Measurements from ENCODE around the gene SLC18A3.

Gene SLC18A3

GRCh38 chr10:49610114-49610457 lies at the start of gene SLC18A3:
TSS of gene SLC18A3 (plus strand) at chr10:49610310. CDS start at chr10:49610741, 431 bp downstream.
- DNase-seq: peak; percentile 65

DNA sequence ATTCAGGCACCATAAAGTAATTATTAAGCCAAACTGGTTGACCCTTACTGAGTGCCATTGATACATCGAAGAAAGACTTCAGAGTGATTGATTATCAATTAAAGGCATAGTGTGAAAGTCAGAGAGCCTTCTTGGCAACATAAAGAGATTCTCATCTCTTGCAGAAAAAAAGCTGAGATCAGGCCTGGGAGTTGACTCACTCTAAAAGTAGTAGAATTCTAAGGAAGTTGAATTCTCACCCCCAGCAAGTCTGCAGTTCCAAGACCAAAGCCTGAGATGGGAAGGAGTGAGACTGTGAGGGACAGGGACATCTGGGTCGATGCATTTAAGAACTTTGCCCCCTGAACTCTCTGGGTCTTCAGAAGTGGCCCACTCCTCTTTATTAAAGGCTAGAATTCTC lies 49.6 kb upstream of the SLC18A3 start:
- DNase-seq: no peak

- no peak for DNase-seq
Observed at GRCh38 chr10:49562893-49563292, 47.2 kb upstream of the SLC18A3 start.

DNA sequence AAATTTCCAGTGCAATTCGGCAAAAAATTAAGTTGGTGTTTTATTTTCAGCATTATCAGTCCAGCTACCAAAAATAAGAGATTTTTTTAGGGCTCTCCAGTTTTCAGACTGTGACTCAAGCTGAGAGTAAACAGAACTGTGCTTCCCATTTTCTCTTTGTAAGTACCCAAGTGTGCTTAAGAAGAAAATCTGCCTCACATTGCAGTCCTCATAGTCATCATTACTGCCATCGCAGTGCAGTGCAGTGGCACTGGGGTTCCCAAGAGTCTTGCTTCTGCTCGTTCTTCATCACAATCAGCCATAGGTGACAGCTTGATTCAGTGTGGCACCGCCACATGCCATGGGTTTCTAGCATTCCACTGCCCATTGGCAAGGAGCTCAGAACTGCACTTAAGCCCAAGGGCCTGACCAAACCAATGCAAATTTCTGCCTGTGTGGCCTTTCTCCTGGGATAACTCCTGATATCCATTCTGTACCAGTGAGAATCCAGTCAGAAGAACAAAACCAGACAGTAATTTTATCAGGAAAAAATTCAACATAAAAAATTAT lies 45.6 kb upstream of the SLC18A3 start:
- no peak for DNase-seq

DNA sequence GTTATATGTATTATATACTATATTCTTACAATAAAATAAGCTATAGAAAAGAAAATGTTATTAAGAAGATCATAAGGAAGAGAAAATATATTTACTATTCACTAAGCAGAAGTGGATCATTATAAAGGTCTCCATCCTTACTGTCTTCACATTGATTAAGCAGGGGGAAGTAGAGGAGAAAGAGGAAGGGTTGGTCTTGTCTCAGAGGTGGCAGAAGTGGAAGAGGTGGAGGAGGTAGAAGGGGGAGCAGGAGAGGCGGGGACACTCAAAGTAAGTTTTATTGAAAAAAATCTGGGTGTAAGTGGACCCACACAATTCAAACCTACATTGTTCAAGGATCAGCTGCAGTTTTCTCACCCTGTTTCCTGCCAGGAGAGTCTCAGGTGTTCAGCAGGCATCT lies 42.3 kb upstream of the SLC18A3 start:
- no peak for DNase-seq

- DNase-seq: no peak
Observed at GRCh38 chr10:49568235-49568634, 41.9 kb upstream of the SLC18A3 start.

GRCh38 chr10:49569031-49569631 lies 41.0 kb upstream of the SLC18A3 start:
- peak; percentile 13 for DNase-seq

- DNase-seq: peak; percentile 3
Observed at GRCh38 chr10:49571388-49571787, 38.7 kb upstream of the SLC18A3 start.

- DNase-seq: no peak
Observed at GRCh38 chr10:49572594-49573114, 37.5 kb upstream of the SLC18A3 start.

GRCh38 chr10:49575489-49576072 lies 34.5 kb upstream of the SLC18A3 start:
- DNase-seq: no peak

- no peak for DNase-seq
Observed at GRCh38 chr10:49577182-49577925, 32.8 kb upstream of the SLC18A3 start.

- no peak for DNase-seq
Observed at GRCh38 chr10:49578392-49578791, 31.7 kb upstream of the SLC18A3 start.

GRCh38 chr10:49579621-49580020 lies 30.5 kb upstream of the SLC18A3 start:
- peak; percentile 6 for DNase-seq

DNA sequence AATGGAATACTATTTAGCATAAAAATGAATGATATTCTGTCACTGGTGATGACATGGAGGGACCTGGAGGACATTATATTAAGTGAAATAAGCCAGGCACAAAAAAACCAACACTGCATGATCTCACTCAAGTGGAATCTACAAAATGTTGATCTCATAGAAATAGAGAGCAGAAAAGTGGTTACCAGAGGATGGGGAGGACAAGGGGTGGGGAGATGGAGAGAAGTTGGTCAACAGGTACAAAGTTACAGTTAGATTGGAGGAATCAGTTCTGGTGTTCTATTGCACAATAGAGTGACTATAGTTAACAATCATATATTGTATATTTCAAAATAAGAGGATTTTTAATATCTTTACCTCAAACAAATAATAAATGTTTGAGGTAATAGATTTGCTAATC lies 24.7 kb upstream of the SLC18A3 start:
- DNase-seq: no peak

- DNase-seq: no peak
Observed at GRCh38 chr10:49587981-49588380, 22.1 kb upstream of the SLC18A3 start.

GRCh38 chr10:49592726-49593563 lies 17.2 kb upstream of the SLC18A3 start:
- DNase-seq: peak; percentile 83

DNA sequence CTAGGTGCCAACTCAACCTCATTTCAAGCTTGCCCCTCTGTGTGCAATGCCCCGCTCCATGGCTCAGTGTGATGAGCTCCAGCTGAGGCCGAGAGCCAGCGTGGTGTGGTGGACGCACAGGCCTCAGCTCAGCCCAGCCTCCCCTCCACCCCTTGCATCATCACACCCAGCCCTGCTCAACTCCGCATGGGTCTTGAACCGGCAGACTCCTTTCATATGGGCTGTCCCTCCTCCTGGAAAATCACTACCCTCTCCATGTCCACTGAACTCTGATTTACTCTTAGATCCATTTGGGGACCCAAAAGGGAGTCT lies 16.6 kb upstream of the SLC18A3 start:
- DNase-seq: no peak

DNA sequence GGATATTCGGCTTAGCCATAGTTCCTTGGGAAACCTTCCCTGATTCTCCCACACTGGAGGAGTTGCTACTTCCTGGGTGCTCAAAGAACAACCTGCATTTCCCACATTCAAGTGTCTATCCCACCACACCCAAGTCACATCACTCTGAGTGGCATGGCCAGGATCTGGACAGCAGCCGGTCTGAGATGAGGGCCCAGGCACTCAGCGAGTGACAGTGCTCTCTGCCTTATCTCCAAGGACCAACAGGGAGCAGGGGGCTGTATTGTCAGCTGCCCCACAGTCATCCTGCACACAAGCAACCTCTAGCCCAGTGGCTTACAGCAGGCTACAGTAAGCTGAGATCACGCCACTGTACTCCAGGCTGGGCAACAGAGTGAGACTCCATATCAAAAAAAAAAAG lies 16.1 kb upstream of the SLC18A3 start:
- DNase-seq: no peak

- DNase-seq: peak; percentile 86
Observed at GRCh38 chr10:49594594-49594993, 15.5 kb upstream of the SLC18A3 start.

- no peak for DNase-seq
Observed at GRCh38 chr10:49595003-49595712, 15.0 kb upstream of the SLC18A3 start.

DNA sequence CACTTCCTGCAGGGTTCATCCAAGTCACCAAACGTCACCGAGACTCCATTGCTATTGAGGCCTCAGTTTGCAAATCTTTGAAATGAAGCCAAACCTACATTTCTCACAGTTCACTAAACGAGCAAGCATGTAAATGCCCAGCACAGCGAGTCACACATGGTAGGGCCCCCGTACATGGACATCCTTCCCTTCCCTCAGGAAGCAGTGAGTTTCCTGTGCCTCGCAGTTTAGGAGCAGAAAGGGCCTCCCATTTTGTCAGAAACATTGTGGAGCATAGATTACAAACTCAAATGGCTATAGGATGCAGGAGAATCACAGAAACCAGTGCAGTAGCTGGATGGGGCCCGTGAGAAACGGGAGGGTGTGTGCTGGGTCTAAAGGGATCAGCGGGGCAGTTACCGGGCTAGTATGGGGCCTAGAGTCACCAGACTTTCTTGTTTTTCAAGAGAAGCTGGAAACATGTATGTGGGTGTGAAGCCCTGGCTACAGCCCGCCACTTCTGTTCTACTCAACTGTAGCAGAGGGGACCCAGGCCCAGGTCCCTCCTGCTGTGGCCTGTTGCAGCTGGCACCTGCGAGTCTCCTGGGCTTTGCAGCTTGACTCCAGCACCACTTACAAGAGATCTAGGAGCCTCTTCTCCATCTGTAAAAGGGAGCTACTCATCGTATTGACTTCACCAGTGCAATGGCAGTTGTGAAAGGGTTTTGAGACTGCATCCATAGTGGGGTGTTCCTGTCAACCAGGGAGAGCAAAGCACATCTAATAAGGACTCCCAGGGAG lies 14.2 kb upstream of the SLC18A3 start:
- no peak for DNase-seq

DNA sequence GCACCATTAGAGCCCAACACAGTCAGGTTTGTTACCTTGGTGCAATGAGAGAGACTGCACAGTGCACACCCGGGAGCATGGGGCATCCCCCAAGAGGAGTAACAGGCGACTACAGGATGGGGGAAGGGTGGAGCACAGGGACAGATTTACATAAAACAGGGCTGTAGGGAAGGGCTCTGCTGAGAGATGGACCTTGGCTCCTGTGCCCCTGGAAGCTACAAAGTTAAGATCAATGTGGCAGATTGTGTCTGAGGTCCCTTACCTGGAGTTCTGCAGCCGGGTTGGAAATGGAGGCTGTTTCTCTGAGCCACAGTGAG lies 13.7 kb upstream of the SLC18A3 start:
- no peak for DNase-seq

All from eye (tissue), 1 donor.